Activated T-cell treated with anti-CD3 and anti-CD28 coated beads, Interleukin-2, amount 50 U/mL, for 24 hours (primary cell): ENCODE measurements around the gene TBC1D16.

Experiments used
- DNase-seq: peaks from one replicate; pipeline ENCODE4 v3.0.0-alpha.2; 2020
- H3K27ac Mint-ChIP-seq: 2 replicates; pipeline ENCODE4 v1.8.0; 2020; ENCODE audit warnings: mild to moderate bottlenecking, mixed read lengths
- H3K27me3 Mint-ChIP-seq: 2 replicates; pipeline ENCODE4 v1.8.0; 2020; ENCODE audit warnings: mixed read lengths
- H3K36me3 Mint-ChIP-seq: 2 replicates; pipeline ENCODE4 v1.8.0; 2020; ENCODE audit warnings: low read depth, mixed read lengths
- H3K4me1 Mint-ChIP-seq: 2 replicates; pipeline ENCODE4 v1.8.0; 2020; ENCODE audit warnings: low read depth, mixed read lengths
- H3K4me3 Mint-ChIP-seq: 2 replicates; pipeline ENCODE4 v1.8.0; 2020; ENCODE audit warnings: mild to moderate bottlenecking, moderate library complexity, mixed read lengths
- H3K9me3 Mint-ChIP-seq: 2 replicates; pipeline ENCODE4 v1.8.0; 2020; ENCODE audit warnings: mixed read lengths

The TBC1D16 gene

DNA sequence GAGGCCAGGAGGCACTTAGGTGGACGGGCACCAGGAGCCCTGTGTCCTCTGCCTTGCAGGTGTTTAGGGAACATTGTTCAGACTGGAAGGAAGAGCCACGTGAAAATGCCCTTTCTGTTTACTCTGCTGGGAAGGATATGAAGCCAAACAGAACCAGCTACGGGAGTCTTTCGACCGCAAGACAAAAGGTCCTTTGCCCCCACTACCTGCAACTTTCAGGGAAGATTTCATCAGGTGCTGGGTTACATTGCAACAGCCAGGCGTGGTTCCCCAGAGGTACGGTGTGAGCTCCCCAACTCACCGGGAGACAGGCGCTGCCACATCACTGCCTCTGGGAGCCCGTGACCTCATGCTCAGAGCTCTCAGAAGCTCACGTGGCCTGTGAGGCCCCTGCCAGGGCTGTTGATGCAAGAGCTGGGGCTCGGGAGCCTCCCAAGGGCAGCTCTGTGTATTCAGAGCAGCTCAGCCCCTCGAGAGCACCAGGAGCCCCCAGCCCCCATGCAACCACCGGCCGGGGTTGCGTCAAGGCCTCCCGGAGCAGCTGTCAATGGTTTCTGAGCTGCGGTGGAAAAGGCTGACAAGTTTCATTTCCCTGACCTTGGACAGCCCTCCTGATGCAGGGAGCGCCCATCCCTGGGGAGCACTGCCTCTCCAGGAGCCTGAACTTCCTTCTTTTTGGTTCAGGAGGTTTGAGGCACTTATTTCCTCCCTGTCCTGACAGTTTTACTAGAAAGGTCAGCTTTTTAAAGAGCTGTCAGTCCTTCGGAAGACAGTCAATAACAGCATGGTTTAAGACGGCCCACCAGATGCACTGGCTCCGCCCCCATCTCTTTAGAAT, 42.1 kb downstream of the TBC1D16 start:
- Mint-ChIP-seq H3K9me3 (no peaks in the 10 kb centered on the region), H3K4me3 (peak overlapping the region; percentile 74), H3K36me3 (no peaks in the 10 kb centered on the region), H3K27ac (peak overlapping the region; percentile 88), H3K27me3 (no peaks in the 10 kb centered on the region), H3K4me1 (peaks cover 55% of the 10 kb centered on the region)
- peak; percentile 70 for DNase-seq

DNA sequence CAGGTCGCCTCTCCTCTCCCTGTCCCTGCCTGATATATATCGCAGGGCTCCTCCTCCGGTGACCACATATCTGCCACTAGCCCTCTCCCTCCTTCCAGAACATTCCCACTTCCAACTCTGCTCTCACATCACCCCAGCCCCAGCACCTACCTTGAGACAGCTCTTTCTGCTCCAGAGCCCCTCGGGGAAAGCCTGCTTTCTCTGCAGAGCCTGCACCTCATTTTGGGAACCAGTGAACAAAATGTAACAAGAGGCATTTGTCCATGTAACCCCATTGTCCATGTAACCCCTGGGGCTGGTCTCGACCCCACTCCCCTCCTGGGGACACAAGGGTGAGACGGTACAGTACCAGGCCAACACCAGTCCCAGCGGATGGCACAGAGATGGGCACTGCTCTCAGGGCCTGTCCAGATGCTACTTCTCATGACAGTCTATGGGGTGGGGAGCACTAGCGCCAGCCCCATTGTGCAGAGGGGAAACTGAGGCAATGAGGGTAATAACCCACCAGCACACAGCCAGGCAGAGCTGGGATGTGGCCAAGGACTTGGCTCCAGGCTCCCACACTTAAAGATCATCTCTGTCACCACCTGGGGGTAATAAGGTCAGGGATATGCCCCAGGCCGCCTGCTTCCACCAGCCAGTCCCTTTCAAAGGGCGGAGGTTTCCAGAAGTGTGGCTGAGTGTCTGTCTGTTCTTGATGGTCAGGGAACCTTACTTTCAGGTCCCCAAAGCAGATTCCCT, 42.9 kb downstream of the TBC1D16 start:
- H3K27ac Mint-ChIP-seq: peak overlapping the region; percentile 88
- H3K4me3 Mint-ChIP-seq: peak overlapping the region; percentile 74
- no peaks in the 10 kb centered on the region for H3K9me3 Mint-ChIP-seq
- peak; percentile 47 for DNase-seq
- no peaks in the 10 kb centered on the region for H3K36me3 Mint-ChIP-seq
- peaks cover 58% of the 10 kb centered on the region for H3K4me1 Mint-ChIP-seq
- no peaks in the 10 kb centered on the region for H3K27me3 Mint-ChIP-seq

GRCh38 chr17:79991924-79992648, 43.6 kb downstream of the TBC1D16 start:
- H3K4me1 Mint-ChIP-seq: peaks cover 51% of the 10 kb centered on the region
- H3K9me3 Mint-ChIP-seq: no peaks in the 10 kb centered on the region
- DNase-seq: no peak

DNA sequence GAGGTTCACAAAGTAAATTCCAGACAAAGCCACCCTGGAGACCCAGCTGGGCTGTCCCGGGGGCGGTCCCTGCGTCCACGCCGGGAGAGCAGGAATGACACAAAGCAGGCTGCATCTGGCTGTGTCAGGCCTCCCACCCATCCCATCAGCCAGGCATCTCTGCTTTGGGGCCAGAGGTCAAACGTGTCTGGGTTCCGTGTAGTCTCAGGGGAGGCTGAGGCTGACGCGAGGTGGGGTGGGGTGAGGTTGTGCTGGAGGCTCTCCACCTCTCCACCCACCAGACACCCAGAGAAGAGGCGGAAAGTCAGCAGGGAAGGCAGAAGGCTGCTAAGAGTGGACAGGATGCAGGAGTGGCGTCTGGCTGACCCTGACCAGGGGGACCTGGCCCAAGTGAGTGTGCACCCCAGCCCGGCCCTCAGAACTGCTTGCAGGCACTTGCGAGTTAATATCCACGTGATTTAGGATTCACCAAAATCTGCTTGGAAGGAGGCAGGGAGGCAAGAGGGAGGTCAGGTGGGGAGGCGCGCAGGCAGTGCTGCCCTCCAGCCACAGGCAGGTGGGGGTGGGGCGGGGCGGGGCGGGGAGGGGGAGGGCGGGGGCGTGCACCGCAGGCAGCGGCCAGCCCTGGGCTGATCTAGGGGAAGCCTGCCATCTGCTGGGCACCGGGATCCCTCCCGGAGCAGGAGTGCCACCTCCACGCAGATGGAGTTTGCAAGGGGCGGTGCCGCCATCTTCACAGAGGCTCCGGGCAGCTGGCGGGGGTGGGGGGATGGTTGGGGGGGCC, 44.3 kb downstream of the TBC1D16 start:
- peaks cover 44% of the 10 kb centered on the region for H3K4me1 Mint-ChIP-seq
- H3K27me3 Mint-ChIP-seq: no peaks in the 10 kb centered on the region
- H3K9me3 Mint-ChIP-seq: no peaks in the 10 kb centered on the region
- no peaks in the 10 kb centered on the region for H3K36me3 Mint-ChIP-seq
- H3K27ac Mint-ChIP-seq: no peak overlapping the region
- DNase-seq: peak; percentile 87
- H3K4me3 Mint-ChIP-seq: peak overlapping the region; percentile 74

More at GRCh38 chr17:79991924-79992648, 43.6 kb downstream of the TBC1D16 start:
- H3K27ac Mint-ChIP-seq: peak overlapping the region; percentile 88
- H3K4me3 Mint-ChIP-seq: peak overlapping the region; percentile 74
- no peaks in the 10 kb centered on the region for H3K27me3 Mint-ChIP-seq
- H3K36me3 Mint-ChIP-seq: no peaks in the 10 kb centered on the region

- H3K27me3 Mint-ChIP-seq: no peaks in the 10 kb centered on the region
- no peak overlapping the region for H3K27ac Mint-ChIP-seq
- no peak for DNase-seq
- H3K36me3 Mint-ChIP-seq: no peaks in the 10 kb centered on the region
- peaks cover 38% of the 10 kb centered on the region for H3K4me1 Mint-ChIP-seq
- no peaks in the 10 kb centered on the region for H3K9me3 Mint-ChIP-seq
- no peak overlapping the region for H3K4me3 Mint-ChIP-seq
Measured at GRCh38 chr17:79990704-79991103, 45.0 kb downstream of the TBC1D16 start.

- Mint-ChIP-seq H3K4me3 (no peak overlapping the region), H3K4me1 (peaks cover 34% of the 10 kb centered on the region), H3K27ac (no peak overlapping the region), H3K27me3 (no peaks in the 10 kb centered on the region), H3K36me3 (no peaks in the 10 kb centered on the region), H3K9me3 (no peaks in the 10 kb centered on the region)
- DNase-seq: no peak
Measured at GRCh38 chr17:79990051-79990592, 45.5 kb downstream of the TBC1D16 start.

- peaks cover 32% of the 10 kb centered on the region for H3K4me1 Mint-ChIP-seq
- H3K36me3 Mint-ChIP-seq: no peaks in the 10 kb centered on the region
- no peaks in the 10 kb centered on the region for H3K9me3 Mint-ChIP-seq
- DNase-seq: no peak
- no peak overlapping the region for H3K27ac Mint-ChIP-seq
- no peaks in the 10 kb centered on the region for H3K27me3 Mint-ChIP-seq
- H3K4me3 Mint-ChIP-seq: no peak overlapping the region
Measured at GRCh38 chr17:79989106-79989835, 46.4 kb downstream of the TBC1D16 start.

DNA sequence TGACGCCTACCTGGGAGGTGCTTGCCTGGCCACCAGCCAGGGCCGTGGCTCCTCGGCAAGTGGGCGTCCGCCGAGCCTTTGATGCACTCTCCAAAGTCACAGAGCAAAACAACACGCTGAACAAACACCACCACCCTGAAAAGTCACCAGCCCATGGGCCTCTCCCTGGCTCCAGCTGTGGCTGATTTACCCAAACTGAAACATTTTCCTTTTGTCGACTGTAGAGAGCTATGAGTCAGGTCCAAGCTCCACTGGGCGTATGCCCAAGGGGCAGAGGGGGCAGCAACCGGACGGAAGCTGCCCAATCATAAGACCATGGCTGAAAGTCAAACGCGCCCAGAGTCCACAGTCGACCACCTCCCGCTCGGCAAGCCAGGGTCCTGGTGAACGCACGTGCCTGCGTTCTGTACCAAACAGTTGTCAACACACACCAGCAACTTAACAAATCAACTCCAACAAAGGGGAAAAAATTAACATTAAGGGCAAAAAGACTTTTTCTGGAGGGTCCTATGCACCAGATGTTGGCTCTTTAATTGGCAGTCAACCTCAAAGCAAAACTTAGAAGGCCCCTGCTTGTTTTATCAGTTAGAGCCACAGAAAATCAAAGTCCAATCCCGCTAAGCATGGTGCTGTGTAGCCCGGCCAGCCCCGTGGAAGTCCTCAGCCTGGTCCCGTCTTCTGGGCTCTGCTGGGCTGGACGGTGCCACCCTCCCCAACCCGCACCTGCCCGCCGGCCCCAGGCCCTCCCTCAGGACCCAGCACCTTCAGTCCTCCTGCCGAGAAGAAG, 47.3 kb downstream of the TBC1D16 start:
- Mint-ChIP-seq H3K27ac (no peak overlapping the region), H3K9me3 (no peaks in the 10 kb centered on the region), H3K36me3 (no peaks in the 10 kb centered on the region), H3K4me3 (no peak overlapping the region), H3K4me1 (peaks cover 24% of the 10 kb centered on the region), H3K27me3 (no peaks in the 10 kb centered on the region)
- no peak for DNase-seq

GRCh38 chr17:79987935-79988184, 47.8 kb downstream of the TBC1D16 start:
- no peak for DNase-seq
- H3K4me1 Mint-ChIP-seq: peaks cover 19% of the 10 kb centered on the region
- no peaks in the 10 kb centered on the region for H3K36me3 Mint-ChIP-seq
- H3K27ac Mint-ChIP-seq: no peak overlapping the region
- H3K4me3 Mint-ChIP-seq: no peak overlapping the region
- no peaks in the 10 kb centered on the region for H3K27me3 Mint-ChIP-seq
- H3K9me3 Mint-ChIP-seq: no peaks in the 10 kb centered on the region

- Mint-ChIP-seq H3K4me3 (no peak overlapping the region), H3K4me1 (peaks cover 14% of the 10 kb centered on the region), H3K27ac (no peak overlapping the region), H3K27me3 (no peaks in the 10 kb centered on the region), H3K36me3 (no peaks in the 10 kb centered on the region), H3K9me3 (no peaks in the 10 kb centered on the region)
- DNase-seq: no peak
Measured at GRCh38 chr17:79987187-79987934, 48.3 kb downstream of the TBC1D16 start.

DNA sequence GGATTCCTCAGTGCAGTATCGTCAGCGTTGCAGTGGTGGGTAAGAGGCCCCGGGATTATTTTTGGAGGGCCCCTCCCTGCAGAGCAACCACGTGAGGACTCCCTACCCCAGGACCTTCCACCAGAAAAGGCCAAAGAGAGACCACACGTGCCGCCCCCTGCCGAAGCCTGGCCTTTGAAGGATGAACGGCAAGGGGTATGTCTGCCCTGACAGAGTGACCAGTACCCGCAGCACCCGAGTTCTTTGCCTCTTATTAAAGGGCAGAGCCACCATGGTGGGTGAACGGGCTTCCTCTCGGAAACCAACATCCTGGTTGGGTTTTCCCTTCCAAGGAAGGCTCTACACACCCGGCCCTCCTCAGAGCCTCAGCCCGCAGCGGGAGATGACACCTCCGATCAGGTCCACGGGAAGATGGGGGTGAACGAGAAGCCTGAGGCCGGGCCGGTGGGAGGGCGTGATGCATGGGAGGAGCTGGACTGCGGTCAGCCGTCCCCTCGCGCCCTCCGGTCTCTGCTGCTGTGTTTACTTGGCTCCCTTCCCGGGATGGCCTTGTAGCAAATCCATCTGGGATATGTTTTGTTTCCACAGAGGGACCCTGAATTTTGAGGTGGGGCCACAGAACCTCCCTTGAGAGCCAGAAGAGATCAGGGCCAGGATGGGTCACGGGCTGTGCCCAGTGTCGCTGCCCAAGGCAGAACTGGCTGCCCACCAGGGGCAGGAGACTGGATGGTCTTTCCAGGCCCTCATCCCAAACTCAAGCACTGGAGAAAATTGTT, 49.1 kb downstream of the TBC1D16 start:
- Mint-ChIP-seq H3K9me3 (no peaks in the 10 kb centered on the region), H3K4me3 (no peak overlapping the region), H3K27ac (no peak overlapping the region), H3K27me3 (no peaks in the 10 kb centered on the region), H3K4me1 (peaks cover 10% of the 10 kb centered on the region), H3K36me3 (no peaks in the 10 kb centered on the region)
- peak; percentile 24 for DNase-seq

DNA sequence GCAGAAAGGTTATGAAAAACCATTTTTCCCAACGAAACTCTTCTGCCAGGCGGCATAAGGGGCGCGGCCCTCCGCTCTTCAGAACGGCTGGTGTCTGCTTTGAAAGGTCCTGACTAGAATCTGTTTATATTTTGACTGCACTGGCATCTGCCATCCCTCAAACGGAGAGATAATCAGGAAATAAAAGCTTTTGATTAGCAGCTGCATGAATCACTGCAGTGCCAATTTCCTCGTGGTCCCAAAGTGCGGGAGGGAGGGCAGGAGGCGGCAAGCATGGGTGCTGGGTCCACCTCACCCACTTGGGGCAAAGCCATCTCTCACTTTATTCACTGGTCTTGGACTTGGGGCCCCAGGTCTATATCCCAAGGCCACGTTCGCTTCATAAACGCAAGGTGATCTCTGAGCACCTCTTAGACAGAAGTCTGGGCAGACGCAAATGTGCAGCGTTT, 49.7 kb downstream of the TBC1D16 start:
- peak; percentile 20 for DNase-seq
- no peaks in the 10 kb centered on the region for H3K9me3 Mint-ChIP-seq
- H3K27ac Mint-ChIP-seq: no peak overlapping the region
- H3K4me3 Mint-ChIP-seq: no peak overlapping the region
- no peaks in the 10 kb centered on the region for H3K27me3 Mint-ChIP-seq
- peaks cover 8% of the 10 kb centered on the region for H3K4me1 Mint-ChIP-seq
- no peaks in the 10 kb centered on the region for H3K36me3 Mint-ChIP-seq
